ENCODE results near the gene STAT5A. TPM values are rescaled to one million over a fixed set of nuclear protein-coding genes. Genes with fewer than 3 reads are reported as not detected.

The STAT5A gene
- total RNA-seq, 1 experiment from 2014 or later, result 6.4 TPM

DNA sequence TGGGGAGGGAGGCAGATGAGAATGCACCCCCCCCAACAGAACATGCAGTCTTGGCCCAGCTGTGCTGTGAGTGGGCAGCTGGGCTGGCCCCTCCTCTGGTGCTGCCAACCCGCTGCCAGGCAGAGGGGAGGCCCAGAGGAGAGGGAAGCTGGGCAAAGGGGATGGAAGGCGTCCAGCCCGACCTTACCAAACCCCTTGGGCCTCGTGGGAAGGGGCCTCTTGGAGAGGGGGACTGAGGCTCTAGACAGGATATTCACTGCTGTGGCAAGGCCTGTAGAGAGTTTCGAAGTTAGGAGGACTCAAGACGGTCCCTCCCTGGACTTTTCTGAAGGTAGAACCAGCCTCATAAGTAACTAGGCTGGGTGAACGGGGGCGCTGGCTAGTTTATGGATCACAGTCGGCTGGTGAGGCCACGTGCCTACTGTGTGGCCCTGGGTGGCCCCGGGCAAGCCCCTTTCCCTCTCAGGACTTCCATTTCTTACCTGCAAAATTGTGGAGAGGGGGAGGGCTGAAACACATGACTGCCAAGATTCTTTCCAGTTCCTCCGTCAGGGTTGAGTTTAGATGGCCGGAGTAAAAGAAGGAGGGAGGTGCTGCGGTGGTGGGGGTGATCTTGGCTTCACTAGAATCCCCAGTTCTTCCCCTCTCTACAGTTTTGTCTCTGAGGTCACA lies 857 bp upstream of the STAT5A start:
- peak; percentile 41 for DNase-seq

More for the DNA sequence above, 857 bp upstream of the STAT5A start:
- H3K4me1 ChIP-seq (ENCODE audit: insufficient read depth, low read length), result peaks cover 7% of the 10 kb centered on the region; the same call in 1 of the 2 replicates
- H4K20me1 ChIP-seq (ENCODE audit: control insufficient read depth, insufficient read depth, insufficient read length), result no peaks in the 10 kb centered on the region
- H3K23ac ChIP-seq (ENCODE audit: insufficient read length, low read depth, low read length), result no peak overlapping the region
- H3K56ac ChIP-seq (ENCODE audit: insufficient read length, low read depth, low read length), result no peak overlapping the region
- no peak overlapping the region for H3K9ac ChIP-seq (ENCODE audit: extremely low read depth, insufficient read length, low read length)
- no peak overlapping the region for H4K5ac ChIP-seq (ENCODE audit: insufficient read length, low read depth, low read length)
- no peak overlapping the region; a peak in 1 of 7 replicates for H3K27ac Mint-ChIP-seq
- H2AK5ac ChIP-seq (ENCODE audit: insufficient read length, low read length), result no peak overlapping the region
- H3K27ac ChIP-seq (ENCODE audit: insufficient read length, low read depth, low read length), result no peak overlapping the region
- H3K4me2 ChIP-seq (ENCODE audit: insufficient read depth, insufficient read length, low read length), result no peak overlapping the region
- H3K23me2 ChIP-seq (ENCODE audit: insufficient read length, low read depth, low read length, poor library complexity, severe bottlenecking), result peaks cover 4% of the 10 kb centered on the region
- WGBS (ENCODE audit: extremely low coverage, insufficient read length, low lambda C conversion rate), result no CpG with 5 or more reads among the region's 14 CpGs
- H3K14ac ChIP-seq (ENCODE audit: insufficient read depth, low read length), result no peak overlapping the region
- no peaks in the 10 kb centered on the region; the same call in 1 of the 2 replicates for H3K27me3 ChIP-seq (ENCODE audit: insufficient read depth, low read length)
- peaks cover 0 to 2% (median 0%) of the 10 kb centered on the region in 3 experiments; a peak in 2 of 7 replicates for H3K36me3 Mint-ChIP-seq (ENCODE audit: insufficient read depth in 1 of 3, low read depth in 3 of 3)
- H3K79me1 ChIP-seq (ENCODE audit: insufficient read depth, low read depth, low read length, poor library complexity, severe bottlenecking), result no peaks in the 10 kb centered on the region
- no peaks in the 10 kb centered on the region for H3K79me2 ChIP-seq (ENCODE audit: insufficient read depth, low read length)
- no peak overlapping the region for H3K4ac ChIP-seq (ENCODE audit: low read depth, low read length)
- no peak overlapping the region for H2AFZ ChIP-seq (ENCODE audit: low read length)
- peaks cover 38% of the 10 kb centered on the region for H3K27me3 Mint-ChIP-seq (ENCODE audit: low read depth)
- H2BK20ac ChIP-seq (ENCODE audit: low read depth, low read length, poor library complexity, severe bottlenecking), result no peak overlapping the region
- peak overlapping the region; percentile 58 to 81 for H3K4me3 Mint-ChIP-seq
- H3K18ac ChIP-seq (ENCODE audit: insufficient read length, low read depth, low read length), result no peak overlapping the region
- no peak overlapping the region for H2BK5ac ChIP-seq (ENCODE audit: insufficient read length, low read length)
- no peaks in the 10 kb centered on the region; a peak in 1 of 5 replicates for H3K9me3 Mint-ChIP-seq
- peaks cover 14 to 30% of the 10 kb centered on the region in 2 experiments for H3K4me1 Mint-ChIP-seq
- no peak overlapping the region for H2BK120ac ChIP-seq (ENCODE audit: low read depth, low read length, poor library complexity, severe bottlenecking)
- H3T11ph ChIP-seq (ENCODE audit: low read length), result no peak overlapping the region
- no peak for TF ChIP-seq CTCF (conservative IDR thresholded peaks at IDR 0.05)
- H3K9me3 ChIP-seq (ENCODE audit: control insufficient read depth, low read depth, low read length), result no peaks in the 10 kb centered on the region
- H2BK15ac ChIP-seq (ENCODE audit: low read depth, low read length), result no peak overlapping the region
- H4K8ac ChIP-seq (replicated peaks; ENCODE audit: insufficient read length, low read depth, low read length), result no peak overlapping the region
- no peak overlapping the region for H2BK12ac ChIP-seq (ENCODE audit: insufficient read length, low read depth, low read length)
- H4K91ac ChIP-seq (ENCODE audit: insufficient read length, low read depth, low read length), result no peak overlapping the region
